HUES64 (cell line): ENCODE data around the gene VWC2.

Source experiments
- H3K27ac ChIP-seq: 2 replicates; pipeline ENCODE4 v1.7.0; 2013; ENCODE audit warnings: low read depth, low read length, inconsistent platforms
- H3K27me3 ChIP-seq: 2 replicates; pipeline ENCODE4 v1.6.1; 2013; ENCODE audit warnings: mild to moderate bottlenecking, low read length; ENCODE audit not compliant: insufficient read depth
- H3K36me3 ChIP-seq: 2 replicates; pipeline ENCODE4 v1.6.1; 2013; ENCODE audit warnings: mild to moderate bottlenecking, low read length; ENCODE audit not compliant: insufficient read depth
- H3K4me1 ChIP-seq: 2 replicates; pipeline ENCODE4 v1.6.1; 2013; ENCODE audit warnings: mild to moderate bottlenecking, low read length, moderate library complexity; ENCODE audit not compliant: insufficient read depth
- H3K4me3 ChIP-seq: 2 replicates; pipeline ENCODE4 v1.5.1; 2013; ENCODE audit warnings: mild to moderate bottlenecking, low read length, moderate library complexity
- H3K9ac ChIP-seq: 2 replicates; pipeline ENCODE4 v1.6.1; 2013; ENCODE audit warnings: mild to moderate bottlenecking, low read depth, low read length
- H3K9me3 ChIP-seq: 2 replicates; pipeline ENCODE4 v1.6.1; 2013; ENCODE audit warnings: low read depth, low read length; ENCODE audit not compliant: insufficient read depth
- WGBS: fragments of 150-250, 120-280 bp; methylation state at CpG from one replicate; pipeline ENCODE4 v1.1.7; 2013; ENCODE audit warnings: missing lambda C conversion rate; 5-methylcytosine and 5-hydroxymethylcytosine counted together

The VWC2 gene

GRCh38 chr7:49885593-49886285 is 112.3 kb downstream of the VWC2 start:
- no peaks in the 10 kb centered on the region for H3K4me1 ChIP-seq
- no peaks in the 10 kb centered on the region for H3K36me3 ChIP-seq
- no peaks in the 10 kb centered on the region for H3K9me3 ChIP-seq
- H3K27ac ChIP-seq, result no peak overlapping the region
- no peaks in the 10 kb centered on the region for H3K27me3 ChIP-seq
- 95% methylated on average over 11 of the region's 11 CpGs for WGBS
- H3K9ac ChIP-seq, result no peak overlapping the region
- H3K4me3 ChIP-seq, result no peak overlapping the region

- H3K36me3 ChIP-seq, result no peaks in the 10 kb centered on the region
- 100% methylated on average over 1 of the region's 2 CpGs for WGBS
- H3K9ac ChIP-seq, result no peak overlapping the region
- no peaks in the 10 kb centered on the region for H3K9me3 ChIP-seq
- no peaks in the 10 kb centered on the region for H3K27me3 ChIP-seq
- H3K27ac ChIP-seq, result no peak overlapping the region
- H3K4me3 ChIP-seq, result no peak overlapping the region
- no peaks in the 10 kb centered on the region for H3K4me1 ChIP-seq
Measured at GRCh38 chr7:49892481-49892880, 119.0 kb downstream of the VWC2 start.

- Histone ChIP-seq H3K4me3 (no peak overlapping the region), H3K36me3 (no peaks in the 10 kb centered on the region), H3K27me3 (no peaks in the 10 kb centered on the region), H3K27ac (no peak overlapping the region), H3K9me3 (no peaks in the 10 kb centered on the region), H3K9ac (no peak overlapping the region), H3K4me1 (no peaks in the 10 kb centered on the region)
- 91% methylated on average over 4 of the region's 4 CpGs for WGBS
Measured at GRCh38 chr7:49893131-49893530, 119.7 kb downstream of the VWC2 start.

GRCh38 chr7:49894543-49894942 is 121.1 kb downstream of the VWC2 start:
- Histone ChIP-seq H3K27ac (no peak overlapping the region), H3K4me3 (no peak overlapping the region), H3K36me3 (no peaks in the 10 kb centered on the region), H3K4me1 (no peaks in the 10 kb centered on the region), H3K27me3 (no peaks in the 10 kb centered on the region), H3K9ac (no peak overlapping the region), H3K9me3 (no peaks in the 10 kb centered on the region)
- WGBS, result 93% methylated on average over 4 of the region's 4 CpGs

GRCh38 chr7:49911909-49912308 is 138.5 kb downstream of the VWC2 start:
- Histone ChIP-seq H3K9ac (no peak overlapping the region), H3K36me3 (no peaks in the 10 kb centered on the region), H3K4me1 (no peaks in the 10 kb centered on the region), H3K9me3 (peaks cover 3% of the 10 kb centered on the region; the same call in 1 of the 2 replicates), H3K4me3 (no peak overlapping the region), H3K27me3 (no peaks in the 10 kb centered on the region), H3K27ac (no peak overlapping the region)
- 96% methylated on average over 7 of the region's 8 CpGs for WGBS

- Histone ChIP-seq H3K36me3 (no peaks in the 10 kb centered on the region), H3K9ac (no peak overlapping the region), H3K27me3 (no peaks in the 10 kb centered on the region), H3K27ac (no peak overlapping the region), H3K4me3 (no peak overlapping the region), H3K4me1 (no peaks in the 10 kb centered on the region), H3K9me3 (peaks cover 14% of the 10 kb centered on the region)
- WGBS, result 97% methylated on average over 6 of the region's 6 CpGs
Measured at GRCh38 chr7:49926720-49927119, 153.3 kb downstream of the VWC2 start.

- 96% methylated on average over 5 of the region's 5 CpGs for WGBS
- Histone ChIP-seq H3K4me3 (no peak overlapping the region), H3K9ac (no peak overlapping the region), H3K27me3 (no peaks in the 10 kb centered on the region), H3K9me3 (peaks cover 23% of the 10 kb centered on the region), H3K4me1 (no peaks in the 10 kb centered on the region), H3K36me3 (no peaks in the 10 kb centered on the region), H3K27ac (no peak overlapping the region)
Measured at GRCh38 chr7:49927631-49928030, 154.2 kb downstream of the VWC2 start.

GRCh38 chr7:49928787-49929186 is 155.3 kb downstream of the VWC2 start:
- Histone ChIP-seq H3K27ac (no peak overlapping the region), H3K9ac (no peak overlapping the region), H3K36me3 (no peaks in the 10 kb centered on the region), H3K4me3 (no peak overlapping the region), H3K27me3 (no peaks in the 10 kb centered on the region), H3K4me1 (no peaks in the 10 kb centered on the region), H3K9me3 (peaks cover 30% of the 10 kb centered on the region)
- WGBS, result 98% methylated on average over 2 of the region's 2 CpGs

- no peaks in the 10 kb centered on the region for H3K4me1 ChIP-seq
- 92% methylated on average over 2 of the region's 2 CpGs for WGBS
- no peaks in the 10 kb centered on the region for H3K36me3 ChIP-seq
- no peak overlapping the region for H3K4me3 ChIP-seq
- no peaks in the 10 kb centered on the region for H3K27me3 ChIP-seq
- H3K9me3 ChIP-seq, result peaks cover 30% of the 10 kb centered on the region
- no peak overlapping the region for H3K9ac ChIP-seq
- H3K27ac ChIP-seq, result no peak overlapping the region
Measured at GRCh38 chr7:49931627-49932026, 158.2 kb downstream of the VWC2 start.

- Histone ChIP-seq H3K9me3 (peaks cover 11% of the 10 kb centered on the region), H3K27me3 (no peaks in the 10 kb centered on the region), H3K36me3 (no peaks in the 10 kb centered on the region), H3K4me3 (no peak overlapping the region), H3K9ac (no peak overlapping the region), H3K27ac (no peak overlapping the region), H3K4me1 (no peaks in the 10 kb centered on the region)
- WGBS, result 96% methylated on average over 2 of the region's 2 CpGs
Measured at GRCh38 chr7:49937608-49938007, 164.2 kb downstream of the VWC2 start.
